HepG2 (cell line): ENCODE results near the gene TMEM266. TPM values are rescaled to one million over a fixed set of nuclear protein-coding genes. Genes with fewer than 3 reads are reported as not detected.
"Not testable (repeated sequence)": the region's sequence is repeated elsewhere in the genome, so short reads cannot be mapped to it uniquely, and the experiment has no call there.

Experiments
- ATAC-seq: fragments of 200-7000 bp; cut with Tn5 transposase; 3 replicates; pipeline ENCODE4 v1.9.1; 2020; ENCODE audit warnings: mild to moderate bottlenecking, moderate library complexity
- BruUV-seq: library from RNA; stranded (reverse); fragments of 400-500 nt; replicated peaks from 2 replicates; lab custom pipeline; 2021; lab: Mats Ljungman, UMichigan
- CTCF ChIA-PET: fragments of 300-600 bp; formaldehyde crosslinking; extraction: SDS; loops from one replicate; lab custom pipeline; 2021; ENCODE audit warnings: low total read pairs, inconsistent platforms, low intra/inter-chr PET ratio; lab: Yijun Ruan, JAX
- POLR2A ChIA-PET: fragments of 350-600 bp; sonication (Branson Sonifier 250); formaldehyde crosslinking; loops from one replicate; lab custom pipeline; 2020; ENCODE audit warnings: antibody characterized with exemption, inconsistent platforms; lab: Yijun Ruan, JAX
- DNase-seq: peaks from one replicate; pipeline ENCODE4 v3.0.0-alpha.2; 2015; ENCODE audit warnings: low spot score
- FAIRE-seq: peaks from 3 replicates; lab custom pipeline; 2011; peaks lifted over from hg19 to GRCh38; lab: Jason Lieb, UNC
- H2AFZ ChIP-seq: one replicate; pipeline ENCODE4 v1.6.1; 2011; ENCODE audit warnings: low read length, inconsistent platforms
- H3K27ac ChIP-seq: fragments of 300-600 bp; 3 replicates; pipeline ENCODE4 v1.8.0; 2011; ENCODE audit warnings: mixed run types, mild to moderate bottlenecking, mixed read lengths, low read length, inconsistent platforms; ENCODE audit not compliant: insufficient read depth; ENCODE audit errors: extremely low read length
- H3K27me3 ChIP-seq, 2 experiments: fragments of 200-600 bp in 1 of 2; 2 replicates in 1 of 2; 3 replicates in 1 of 2; pipeline versions ENCODE4 v1.6.0 to v1.8.0; 2011; ENCODE audit warnings: low read length in 2 of 2, mild to moderate bottlenecking in 2 of 2, moderate library complexity in 2 of 2, inconsistent platforms in 1 of 2; ENCODE audit not compliant: insufficient read depth in 2 of 2, control insufficient read depth in 1 of 2
- H3K36me3 ChIP-seq, 2 experiments: fragments of 200-600 bp in 1 of 2; replicated peaks in 1 of 2; 2 replicates in 1 of 2; 3 replicates in 1 of 2; pipeline versions ENCODE4 v1.5.1 to v1.8.0; 2011; ENCODE audit warnings: low read length in 2 of 2, inconsistent platforms in 1 of 2; ENCODE audit not compliant: insufficient read depth in 2 of 2, control insufficient read depth in 1 of 2
- H3K4me1 ChIP-seq: 2 replicates; pipeline ENCODE4 v1.5.1; 2012; ENCODE audit warnings: low read length, inconsistent platforms; ENCODE audit not compliant: insufficient read depth
- H3K4me2 ChIP-seq: 2 replicates; pipeline ENCODE4 v1.6.0; 2011; ENCODE audit warnings: low read depth, low read length, inconsistent platforms
- H3K4me3 ChIP-seq, 3 experiments: fragments of 200-600 bp in 1 of 3; sonication (generic), shearing (Covaris generic) in 1 of 3; replicated peaks in 1 of 3; 2 replicates each; pipeline ENCODE4 v1.5.1; 2011 to 2016; ENCODE audit warnings: low read length in 3 of 3, inconsistent platforms in 2 of 3, low read depth in 2 of 3, mild to moderate bottlenecking in 2 of 3, control low read depth in 1 of 3, mixed read lengths in 1 of 3; ENCODE audit not compliant: insufficient read depth in 1 of 3
- H3K79me2 ChIP-seq: one replicate; pipeline ENCODE4 v1.6.1; 2011; ENCODE audit warnings: low read length, inconsistent platforms; ENCODE audit not compliant: insufficient read depth
- H3K9ac ChIP-seq: 2 replicates; pipeline ENCODE4 v1.6.0; 2011; ENCODE audit warnings: mild to moderate bottlenecking, low read depth, low read length, inconsistent platforms; ENCODE audit not compliant: insufficient read depth
- H3K9me3 ChIP-seq: 2 replicates; pipeline ENCODE4 v1.5.1; 2012; ENCODE audit warnings: mild to moderate bottlenecking, low read length
- H4K20me1 ChIP-seq: 2 replicates; pipeline ENCODE4 v1.6.0; 2011; ENCODE audit warnings: inconsistent platforms, mild to moderate bottlenecking, low read length, moderate library complexity; ENCODE audit not compliant: insufficient read depth
- FOSL2 ChIP-seq: sonication (generic); formaldehyde crosslinking; IDR thresholded peaks from 2 replicates; pipeline ENCODE4 v1.4.0; 2020; ENCODE audit warnings: missing genetic modification reagents
- IRF2 ChIP-seq: IDR thresholded peaks from 2 replicates; pipeline ENCODE4 v1.6.1; 2018; ENCODE audit warnings: missing genetic modification reagents, missing compliant biosample characterization
- ZNF639 ChIP-seq: conservative IDR thresholded peaks from 2 replicates; pipeline ENCODE4 v1.6.1; 2018; ENCODE audit warnings: missing genetic modification reagents
- WGBS: methylation state at CpG from one replicate; pipeline ENCODE4 v1.1.6; 2017; ENCODE audit warnings: low lambda C conversion rate; 5-methylcytosine and 5-hydroxymethylcytosine counted together
- in situ Hi-C: cut with HindIII; loops from 2 replicates; pipeline ENCODE4 v1.10.0; 2017; ENCODE audit warnings: low pct_unique_long_range_greater_than_20kb; ENCODE audit not compliant: extremely low pct_ligation_motif_present
- intact Hi-C: fragments of 100-400 bp; cut with micrococcal nuclease; formaldehyde crosslinking; loops from one replicate; pipeline ENCODE4 v1.10.0; 2022; ENCODE audit not compliant: unreplicated experiment
- polyA plus RNA-seq, 8 experiments: library from polyadenylated mRNA; depleted of rRNA in 3 of 8; stranded (reverse) in 7 of 8; unstranded in 1 of 8; fragments of >200 nt; fragmentation: Illumina TruSeq in 4 of 8; extraction: Trizol in 4 of 8; gene quantifications; 2 replicates each; pipeline versions ENCODE4 v1.2.1 to v1.2.3, GENCODE V29; 2011 to 2016; ENCODE audit warnings: low read depth in 4 of 8, missing spikeins in 1 of 8, mixed read lengths in 1 of 8; ENCODE audit not compliant: insufficient read depth in 1 of 8
- total RNA-seq, 5 experiments: library from RNA; depleted of rRNA; stranded (reverse); fragments of >200 nt; fragmentation: Illumina TruSeq; extraction: Trizol; gene quantifications; 2 replicates each; pipeline ENCODE4 v1.2.3, GENCODE V29; 2016; ENCODE audit warnings: low read depth in 1 of 5

Gene TMEM266
- total and polyA plus RNA-seq, 2 of the 13 experiments (the other 11 are each of a cell fraction or from before 2014, with no cell fraction given), result 0.04 TPM; not detected in 1

- Histone ChIP-seq H3K4me1 (no peaks in the 10 kb centered on the region), H3K27ac (no peak overlapping the region), H3K27me3 (peaks cover 0 to 19% of the 10 kb centered on the region in 2 experiments; a peak in 1 of 5 replicates), H3K9me3 (no peaks in the 10 kb centered on the region), H3K36me3 (no peaks in the 10 kb centered on the region), H3K9ac (no peak overlapping the region), H3K79me2 (no peaks in the 10 kb centered on the region), H3K4me2 (no peak overlapping the region), H2AFZ (no peak overlapping the region), H4K20me1 (no peaks in the 10 kb centered on the region), H3K4me3 (no peak overlapping the region)
- 0% methylated on average over 1 of the region's 1 CpG for WGBS
- TF ChIP-seq IRF2 (CRISPR knock-in tag), result no peak
- no peak for TF ChIP-seq ZNF639 (CRISPR knock-in tag)
- intact Hi-C loops (no loop called here), in situ Hi-C loops (no loop called here)
- no TSS peak for BruUV-seq
- ATAC-seq, result no peak
- ChIA-PET CTCF (no interaction called here), POLR2A (no interaction called here)
- DNase-seq, result no peak
- no peak for FAIRE-seq
These were observed 21.3 kb upstream of the TMEM266 start for GRCh38 chr15:76038512-76038911.

GRCh38 chr15:76054201-76054600 is 5.6 kb upstream of the TMEM266 start:
- H3K79me2 ChIP-seq, H3K27ac ChIP-seq, DNase-seq, H3K4me2 ChIP-seq, in situ Hi-C loops, H3K9me3 ChIP-seq, FAIRE-seq, intact Hi-C loops, BruUV-seq, H4K20me1 ChIP-seq, H3K36me3 ChIP-seq, H3K4me3 ChIP-seq, H3K4me1 ChIP-seq, ATAC-seq, POLR2A ChIA-PET, CTCF ChIA-PET, H2AFZ ChIP-seq, H3K9ac ChIP-seq: not testable (repeated sequence)
- WGBS, result 43% methylated on average over 10 of the region's 10 CpGs
- peak; percentile 36; the same call in 1 of the 2 replicates for TF ChIP-seq FOSL2 (CRISPR knock-in tag)
- peaks cover 0 to 14% of the 10 kb centered on the region in 2 experiments; a peak in 2 of 5 replicates for H3K27me3 ChIP-seq
